ENCODE measurements around the gene CAPN3.

DNA sequence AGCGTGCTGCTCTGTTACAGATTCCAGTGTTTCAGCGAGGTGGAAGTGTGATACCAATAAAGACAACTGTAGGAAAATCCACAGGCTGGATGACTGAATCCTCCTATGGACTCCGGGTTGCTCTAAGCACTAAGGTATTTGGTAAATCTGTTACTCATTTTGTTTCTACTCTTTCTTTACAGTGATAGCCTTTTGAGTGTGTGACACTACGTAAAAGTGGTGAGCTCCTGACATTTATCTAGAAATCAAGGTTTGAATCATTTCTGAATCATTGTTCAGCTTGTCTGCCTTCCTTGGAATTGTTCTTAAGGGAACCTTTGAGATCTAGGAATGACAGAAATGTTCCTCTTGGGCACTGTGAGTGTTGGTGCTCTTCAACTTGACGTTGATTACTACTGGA is 11.2 kb upstream of the CAPN3 start:
- TF ChIP-seq, protein P1, sequence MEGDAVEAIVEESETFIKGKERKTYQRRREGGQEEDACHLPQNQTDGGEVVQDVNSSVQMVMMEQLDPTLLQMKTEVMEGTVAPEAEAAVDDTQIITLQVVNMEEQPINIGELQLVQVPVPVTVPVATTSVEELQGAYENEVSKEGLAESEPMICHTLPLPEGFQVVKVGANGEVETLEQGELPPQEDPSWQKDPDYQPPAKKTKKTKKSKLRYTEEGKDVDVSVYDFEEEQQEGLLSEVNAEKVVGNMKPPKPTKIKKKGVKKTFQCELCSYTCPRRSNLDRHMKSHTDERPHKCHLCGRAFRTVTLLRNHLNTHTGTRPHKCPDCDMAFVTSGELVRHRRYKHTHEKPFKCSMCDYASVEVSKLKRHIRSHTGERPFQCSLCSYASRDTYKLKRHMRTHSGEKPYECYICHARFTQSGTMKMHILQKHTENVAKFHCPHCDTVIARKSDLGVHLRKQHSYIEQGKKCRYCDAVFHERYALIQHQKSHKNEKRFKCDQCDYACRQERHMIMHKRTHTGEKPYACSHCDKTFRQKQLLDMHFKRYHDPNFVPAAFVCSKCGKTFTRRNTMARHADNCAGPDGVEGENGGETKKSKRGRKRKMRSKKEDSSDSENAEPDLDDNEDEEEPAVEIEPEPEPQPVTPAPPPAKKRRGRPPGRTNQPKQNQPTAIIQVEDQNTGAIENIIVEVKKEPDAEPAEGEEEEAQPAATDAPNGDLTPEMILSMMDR (IDR thresholded peaks at IDR 0.05): no peak
- no peak for TF ChIP-seq POLR2A (IDR thresholded peaks at IDR 0.05)

All from esophagus squamous epithelium (tissue), 4 donors.